Fibroblast of gingiva (primary cell): Measurements from ENCODE around the gene WDR7.
A peak's percentile ranks its signal among the peaks of the same experiment; 100 is the strongest.

ENCODE experiments used
- DNase-seq: peaks from one replicate; pipeline ENCODE4 v3.0.0-alpha.2; 2011; ENCODE audit warnings: low read depth

The WDR7 gene

GRCh38 chr18:56804395-56804794 lies 153.2 kb downstream of the WDR7 start:
- DNase-seq, result no peak

DNA sequence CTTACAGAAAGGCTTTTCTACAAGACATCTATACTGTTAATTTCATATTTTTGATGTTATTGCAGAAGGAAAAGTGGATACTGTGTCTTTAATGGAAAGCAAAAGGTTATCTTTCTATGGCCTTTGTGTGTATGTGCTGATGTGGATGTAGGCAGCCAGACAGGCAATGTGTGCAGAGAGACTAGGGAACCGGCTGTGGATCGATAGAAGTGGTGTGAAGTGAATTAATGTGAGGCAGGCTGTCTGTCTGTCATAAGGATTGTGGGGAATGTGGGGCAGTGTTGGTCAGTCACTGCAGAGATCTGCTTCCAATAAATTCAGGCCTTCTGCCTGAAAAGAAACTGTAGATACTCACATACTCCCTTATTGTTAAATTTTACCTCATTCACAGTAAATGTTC lies 156.7 kb downstream of the WDR7 start:
- DNase-seq, result no peak

GRCh38 chr18:56812674-56813073 lies 161.5 kb downstream of the WDR7 start:
- no peak for DNase-seq

DNA sequence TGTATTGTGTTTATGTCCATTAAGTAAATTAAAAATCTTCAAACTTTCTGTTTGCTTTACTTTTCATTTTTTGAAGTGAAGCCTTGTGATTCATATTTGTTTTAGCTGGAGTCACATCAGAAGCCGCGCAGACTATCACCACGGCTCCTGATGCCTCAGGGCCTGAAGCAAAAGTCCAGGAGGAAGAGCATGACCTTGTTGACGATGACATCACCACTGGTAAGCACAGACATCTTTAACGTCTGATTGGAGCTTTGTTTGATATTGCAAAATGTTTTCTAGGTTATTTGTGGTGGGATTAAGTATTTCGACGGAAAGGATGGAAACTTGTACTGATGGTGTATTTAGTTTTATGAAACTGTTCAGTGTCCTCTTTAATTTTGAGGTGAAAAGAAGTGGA lies 164.8 kb downstream of the WDR7 start:
- no peak for DNase-seq

DNA sequence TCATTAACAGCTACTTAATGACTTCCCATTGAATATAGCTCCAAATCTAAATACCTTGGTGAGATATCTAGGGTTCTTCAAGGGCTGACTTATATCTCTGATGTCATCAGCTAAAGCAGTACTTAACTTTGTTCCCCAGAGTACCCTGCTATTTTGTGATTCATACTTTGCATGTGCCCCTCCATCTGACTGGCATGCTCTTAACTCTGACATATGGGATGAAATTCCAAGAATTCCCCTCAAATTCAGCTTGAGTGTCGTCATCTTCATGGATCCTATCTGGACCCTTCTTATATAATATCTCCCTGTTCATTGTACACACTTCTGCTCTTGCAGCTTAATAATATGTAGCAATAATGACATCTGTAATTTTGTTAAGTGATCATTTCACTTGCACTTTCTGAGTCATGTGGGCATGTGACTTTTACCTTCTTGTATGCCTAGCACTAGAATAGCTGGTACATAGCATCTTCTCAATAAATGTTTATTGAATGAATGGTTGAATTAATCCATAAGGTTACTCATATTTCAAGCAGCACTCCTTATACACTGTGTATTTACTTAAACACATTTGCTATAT lies 172.9 kb downstream of the WDR7 start:
- DNase-seq, result no peak

DNA sequence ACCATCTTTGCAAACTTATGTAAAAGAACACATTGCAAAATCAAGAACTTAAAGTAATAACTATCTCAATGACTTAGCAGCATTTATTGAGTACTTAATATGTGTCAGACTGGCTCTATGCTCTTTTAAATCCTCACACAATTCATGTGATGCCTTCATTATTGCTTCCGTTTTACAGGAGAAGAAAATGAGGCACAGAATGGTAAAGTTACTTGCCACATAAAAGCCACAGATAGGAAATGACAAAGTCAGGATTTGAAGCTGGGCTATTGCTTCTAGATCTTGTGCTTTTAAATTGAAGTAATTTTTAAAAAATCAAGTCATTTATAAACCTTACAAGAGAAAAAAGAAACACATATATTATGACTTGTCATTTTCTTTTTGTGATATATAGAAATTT lies 174.2 kb downstream of the WDR7 start:
- DNase-seq, result no peak

- DNase-seq, result no peak
Observed at GRCh38 chr18:56825878-56826277, 174.7 kb downstream of the WDR7 start.

DNA sequence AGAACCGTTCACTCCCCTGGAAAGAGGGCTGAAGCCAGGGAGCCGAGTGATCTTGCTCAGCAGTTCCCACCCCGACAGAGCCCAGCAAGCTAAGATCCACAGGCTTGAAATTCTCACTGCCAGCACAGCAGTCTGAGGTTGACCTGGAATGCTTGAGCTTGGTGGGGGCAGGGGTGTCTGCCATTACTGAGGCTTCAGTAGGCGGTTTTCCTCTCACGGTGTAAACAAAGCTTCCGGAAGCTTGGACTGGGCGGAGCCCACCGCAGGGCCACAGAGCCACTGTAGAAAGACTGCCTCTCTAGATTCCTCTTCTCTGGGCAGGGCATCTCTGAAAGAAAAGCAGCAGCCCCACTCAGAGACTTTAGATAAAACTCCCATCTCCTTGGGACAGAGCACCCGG lies 180.8 kb downstream of the WDR7 start:
- no peak for DNase-seq

- no peak for DNase-seq
Observed at GRCh38 chr18:56835331-56835730, 184.2 kb downstream of the WDR7 start.

GRCh38 chr18:56836173-56836572 lies 185.0 kb downstream of the WDR7 start:
- DNase-seq, result no peak

DNA sequence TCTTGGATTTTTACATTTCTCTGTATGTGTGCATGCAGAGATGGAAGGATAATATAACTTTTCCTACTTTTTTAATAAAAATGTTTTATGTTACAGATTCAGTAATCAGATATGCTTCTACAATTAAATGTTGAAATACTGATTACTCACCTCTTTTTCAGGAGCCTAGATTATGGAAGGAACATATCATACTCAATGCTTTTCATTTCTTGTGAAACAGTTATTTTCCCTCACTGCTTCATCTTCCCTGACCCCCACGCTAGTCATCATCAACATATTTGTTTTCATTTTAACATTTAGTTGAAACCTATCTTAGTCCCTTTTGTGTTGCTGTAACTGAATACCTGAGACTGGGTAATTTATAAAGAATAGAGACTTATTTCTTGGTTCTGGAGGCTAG lies 190.7 kb downstream of the WDR7 start:
- DNase-seq, result peak; percentile 23

GRCh38 chr18:56843241-56843640 lies 192.1 kb downstream of the WDR7 start:
- DNase-seq, result no peak

- no peak for DNase-seq
Observed at GRCh38 chr18:56844556-56844955, 193.4 kb downstream of the WDR7 start.

DNA sequence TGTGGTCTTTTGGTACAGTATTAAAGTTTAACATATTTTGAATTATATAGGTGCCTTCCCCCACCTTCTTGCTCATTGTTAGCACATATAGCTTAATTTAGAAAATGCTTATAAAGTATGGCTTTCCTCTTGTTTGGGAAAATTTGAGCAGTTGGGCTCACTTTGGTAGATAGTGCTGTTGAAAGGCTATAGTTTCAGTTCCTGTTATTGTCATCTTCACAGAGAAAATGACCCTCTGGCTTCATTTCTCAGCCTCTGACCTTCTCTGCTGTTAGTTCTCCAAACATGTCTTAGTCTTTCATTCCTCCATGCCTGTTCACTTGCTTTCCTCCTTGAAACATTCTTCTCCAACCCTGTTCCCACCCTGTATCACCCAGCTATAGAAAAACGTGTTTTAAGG lies 200.6 kb downstream of the WDR7 start:
- DNase-seq, result no peak

DNA sequence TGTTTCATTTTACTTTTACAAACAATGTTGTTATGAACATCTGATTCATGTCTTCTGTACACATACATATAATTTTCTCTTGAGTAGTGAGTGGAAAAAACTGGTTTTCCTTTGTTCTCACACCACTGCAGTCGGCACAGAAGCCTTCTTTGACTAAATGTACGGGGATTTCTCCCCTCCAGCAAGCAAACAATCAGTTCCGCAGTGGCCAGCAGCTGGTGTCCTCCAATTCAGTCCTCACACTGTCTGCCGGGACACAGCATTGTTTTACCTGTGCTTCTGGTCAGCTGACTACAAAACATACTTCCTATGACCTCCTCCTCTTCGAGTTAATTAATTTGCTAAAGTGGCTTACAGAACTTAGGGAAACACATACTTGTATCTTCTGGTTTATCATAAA lies 202.8 kb downstream of the WDR7 start:
- no peak for DNase-seq

GRCh38 chr18:56861244-56861643 lies 210.1 kb downstream of the WDR7 start:
- DNase-seq, result no peak

DNA sequence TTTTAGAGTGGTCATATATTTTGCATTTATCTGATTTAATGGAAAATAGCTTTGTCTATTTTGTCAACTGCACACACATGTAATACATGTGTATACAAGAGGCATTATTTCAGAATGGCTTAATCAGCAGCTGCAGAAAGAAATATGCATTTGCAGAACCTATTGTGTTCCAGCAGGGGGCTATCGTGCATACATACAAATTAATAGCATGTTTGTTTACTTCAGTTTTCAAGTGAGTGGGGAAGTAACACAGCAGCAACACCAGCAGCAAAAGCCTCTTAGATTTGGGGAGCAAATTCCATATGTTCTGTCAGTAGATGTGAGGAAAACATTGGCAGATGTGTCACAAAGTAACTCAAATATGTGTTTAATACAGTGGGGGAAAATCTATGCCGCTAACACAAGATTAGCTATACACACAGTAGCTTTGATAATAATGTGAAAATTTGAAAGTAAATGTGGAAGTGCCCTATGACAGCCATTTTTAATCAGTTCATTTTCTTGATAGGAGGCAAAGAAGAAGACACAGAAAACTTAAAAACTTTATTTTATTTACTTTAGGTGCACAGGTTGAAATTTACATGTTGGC lies 218.1 kb downstream of the WDR7 start:
- DNase-seq, result peak; percentile 70

DNA sequence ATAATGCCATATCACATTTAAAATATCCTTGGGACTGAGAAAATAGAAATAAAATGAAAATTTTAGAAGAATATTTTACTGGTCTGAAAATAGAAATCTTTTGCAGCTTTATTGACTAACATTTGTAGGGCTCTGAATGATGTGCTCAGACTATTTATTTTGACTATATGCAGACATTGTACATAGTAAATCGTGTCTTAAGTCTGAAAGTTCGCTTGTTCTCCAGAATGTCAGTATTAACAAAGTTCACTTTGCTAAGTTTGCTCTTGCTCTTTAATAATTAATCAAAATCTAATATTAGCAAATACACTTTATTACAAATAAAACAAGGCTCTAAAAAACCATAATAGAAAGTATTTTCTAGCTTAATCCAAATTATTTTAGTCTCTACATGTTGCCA lies 219.8 kb downstream of the WDR7 start:
- no peak for DNase-seq

DNA sequence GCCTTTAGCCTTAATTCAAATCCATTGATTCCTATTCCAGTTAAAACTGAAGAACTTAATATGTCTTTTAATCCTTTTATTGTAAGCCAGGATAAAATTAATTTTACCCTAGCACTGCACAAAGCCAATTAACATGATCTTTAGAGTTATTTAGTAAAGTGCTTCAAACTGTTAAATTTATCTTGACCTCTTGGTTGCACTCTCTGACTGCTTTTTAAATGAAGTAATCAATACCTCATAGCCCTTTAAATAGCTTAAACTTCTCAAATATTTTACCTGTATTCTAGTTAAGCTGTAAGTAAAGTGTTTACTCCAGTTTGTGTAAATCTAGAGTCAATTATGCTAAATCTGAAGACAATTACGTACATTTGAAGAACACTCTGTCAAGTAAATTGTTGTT lies 221.0 kb downstream of the WDR7 start:
- no peak for DNase-seq

DNA sequence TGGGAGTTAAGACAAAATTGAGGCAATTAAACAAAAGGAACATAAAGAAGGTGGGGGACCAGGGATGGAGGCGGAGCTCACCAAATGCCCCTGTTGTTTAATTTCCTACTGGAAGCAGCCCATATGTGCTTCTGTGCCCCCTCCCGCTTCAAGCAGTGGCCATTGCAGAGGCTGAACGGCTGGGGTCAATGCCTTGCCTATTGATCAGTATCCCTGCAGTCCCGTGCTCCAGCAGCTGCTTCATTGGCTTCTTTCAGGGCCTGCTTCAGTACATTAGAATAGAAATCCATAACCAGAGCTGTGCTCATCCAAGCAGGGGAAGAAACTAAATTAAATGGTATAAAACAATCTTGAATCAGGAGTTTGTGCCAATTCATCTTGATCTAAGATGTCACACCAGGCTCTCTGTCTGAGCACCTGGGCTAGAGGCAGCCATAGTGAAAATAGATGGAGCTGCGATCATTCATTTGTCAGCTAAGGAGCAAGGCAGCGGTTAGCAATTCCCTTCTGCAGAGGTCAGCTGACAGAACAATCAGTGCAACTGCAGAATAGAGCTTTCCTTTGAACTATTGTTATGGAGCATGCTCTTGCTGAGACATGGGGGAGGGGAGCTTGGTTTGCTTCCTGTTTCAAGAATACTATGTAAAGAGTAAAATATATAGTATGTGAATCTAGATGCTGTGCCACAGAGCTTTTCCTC lies 222.4 kb downstream of the WDR7 start:
- no peak for DNase-seq

DNA sequence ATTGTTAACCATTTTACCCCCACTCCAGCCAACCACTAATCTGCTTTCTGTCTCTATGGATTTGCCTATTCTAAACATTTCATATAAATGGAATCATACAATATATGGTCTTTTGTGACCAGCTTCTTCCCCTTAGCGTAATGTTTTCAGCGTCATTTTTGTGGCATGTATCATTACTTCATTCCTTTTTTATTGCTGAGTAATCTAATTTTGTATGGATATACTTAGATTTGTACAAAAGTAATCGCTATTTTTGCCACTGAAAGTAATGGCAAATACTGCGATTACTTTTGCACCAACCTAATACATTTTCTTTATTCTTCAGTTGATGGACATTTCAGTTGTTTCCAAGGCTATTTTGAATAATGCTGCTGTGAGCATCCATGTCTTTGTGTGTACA lies 227.6 kb downstream of the WDR7 start:
- no peak for DNase-seq

GRCh38 chr18:56884511-56884910 lies 233.4 kb downstream of the WDR7 start:
- no peak for DNase-seq

DNA sequence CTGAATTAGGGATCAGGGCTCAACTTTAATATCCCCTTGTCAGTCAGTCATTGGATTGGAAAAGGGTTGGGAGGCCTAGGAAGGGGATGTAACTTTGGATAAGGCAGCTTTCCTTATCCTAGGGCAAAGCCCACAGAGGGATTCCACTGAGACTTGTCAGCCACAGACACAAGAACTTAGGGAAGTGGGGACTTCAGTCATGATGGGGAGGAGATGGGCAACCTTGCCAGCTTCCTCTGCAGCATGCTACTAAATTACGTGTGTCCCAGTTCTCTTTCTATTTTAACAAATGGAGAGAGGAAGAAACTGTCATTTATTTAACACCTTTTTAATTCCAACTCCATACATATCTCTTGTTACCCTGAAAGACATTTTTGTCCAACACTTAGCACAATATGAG lies 237.8 kb downstream of the WDR7 start:
- DNase-seq, result no peak

DNA sequence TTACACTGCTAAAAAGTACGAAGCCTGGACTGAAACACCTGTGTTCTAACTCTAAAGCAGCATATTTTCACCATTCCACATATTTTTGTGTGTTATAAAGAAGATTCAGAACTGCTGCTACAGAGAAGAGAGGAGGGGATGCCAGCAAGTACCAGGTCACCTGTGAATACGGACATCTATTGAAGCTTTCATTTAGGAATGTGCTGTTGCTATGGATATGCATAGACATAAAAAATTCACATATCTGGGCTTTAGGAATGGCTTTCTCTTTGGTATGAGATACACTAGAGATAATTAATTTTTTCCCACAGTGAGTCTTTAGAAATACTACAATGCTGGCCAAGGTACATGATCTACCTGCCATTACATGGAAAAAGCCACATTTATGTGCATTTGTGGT lies 238.5 kb downstream of the WDR7 start:
- no peak for DNase-seq
